ENCODE results near the gene PTPN20.

PTPN20 gene

GRCh38 chr10:47034441-47035051, 123.3 kb downstream of the PTPN20 start:
- DNase-seq (ENCODE audit: low read depth), result peak; percentile 39
- H3K4me3 ChIP-seq (ENCODE audit: low read length), result no peak overlapping the region
- TF ChIP-seq, protein P1, sequence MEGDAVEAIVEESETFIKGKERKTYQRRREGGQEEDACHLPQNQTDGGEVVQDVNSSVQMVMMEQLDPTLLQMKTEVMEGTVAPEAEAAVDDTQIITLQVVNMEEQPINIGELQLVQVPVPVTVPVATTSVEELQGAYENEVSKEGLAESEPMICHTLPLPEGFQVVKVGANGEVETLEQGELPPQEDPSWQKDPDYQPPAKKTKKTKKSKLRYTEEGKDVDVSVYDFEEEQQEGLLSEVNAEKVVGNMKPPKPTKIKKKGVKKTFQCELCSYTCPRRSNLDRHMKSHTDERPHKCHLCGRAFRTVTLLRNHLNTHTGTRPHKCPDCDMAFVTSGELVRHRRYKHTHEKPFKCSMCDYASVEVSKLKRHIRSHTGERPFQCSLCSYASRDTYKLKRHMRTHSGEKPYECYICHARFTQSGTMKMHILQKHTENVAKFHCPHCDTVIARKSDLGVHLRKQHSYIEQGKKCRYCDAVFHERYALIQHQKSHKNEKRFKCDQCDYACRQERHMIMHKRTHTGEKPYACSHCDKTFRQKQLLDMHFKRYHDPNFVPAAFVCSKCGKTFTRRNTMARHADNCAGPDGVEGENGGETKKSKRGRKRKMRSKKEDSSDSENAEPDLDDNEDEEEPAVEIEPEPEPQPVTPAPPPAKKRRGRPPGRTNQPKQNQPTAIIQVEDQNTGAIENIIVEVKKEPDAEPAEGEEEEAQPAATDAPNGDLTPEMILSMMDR (conservative IDR thresholded peaks at IDR 0.05; ENCODE audit: low read length), result no peak

- H3K4me3 ChIP-seq (ENCODE audit: low read length), result no peak overlapping the region
- DNase-seq (ENCODE audit: low read depth), result no peak
- TF ChIP-seq, protein P1 (conservative IDR thresholded peaks at IDR 0.05; ENCODE audit: low read length), result no peak
These were observed 124.1 kb downstream of the PTPN20 start for GRCh38 chr10:47035171-47035818.

- DNase-seq (ENCODE audit: low read depth), result no peak
- H3K4me3 ChIP-seq (ENCODE audit: low read length), result no peak overlapping the region
- TF ChIP-seq, protein P1 (conservative IDR thresholded peaks at IDR 0.05; ENCODE audit: low read length), result no peak
These were observed 124.7 kb downstream of the PTPN20 start for GRCh38 chr10:47035819-47036337.

DNA sequence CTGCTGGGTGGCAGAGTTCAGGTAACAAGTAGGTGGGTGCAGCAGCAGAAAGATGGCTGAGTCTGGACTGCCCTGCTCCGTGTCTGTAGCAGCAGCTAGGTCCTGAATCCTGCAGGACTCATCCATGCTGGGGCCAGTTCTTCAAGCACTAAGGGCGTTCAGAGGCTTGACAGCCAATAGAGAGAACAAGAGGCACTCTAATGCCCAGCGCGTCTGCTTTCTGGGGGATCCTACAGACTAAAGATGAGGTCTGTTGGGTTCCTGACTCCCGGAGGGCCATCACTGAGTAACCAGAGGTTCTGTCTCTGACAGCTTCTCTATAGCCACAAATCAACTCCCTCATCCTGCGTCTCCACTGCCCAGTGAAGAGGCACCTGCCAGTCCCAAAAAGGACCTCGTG, 125.5 kb downstream of the PTPN20 start:
- H3K4me3 ChIP-seq (ENCODE audit: low read length), result no peak overlapping the region
- TF ChIP-seq, protein P1 (conservative IDR thresholded peaks at IDR 0.05; ENCODE audit: low read length), result no peak
- no peak for DNase-seq (ENCODE audit: low read depth)

- no peak overlapping the region for H3K4me3 ChIP-seq (ENCODE audit: low read length)
These were observed 126.6 kb downstream of the PTPN20 start for GRCh38 chr10:47037654-47038425.

DNA sequence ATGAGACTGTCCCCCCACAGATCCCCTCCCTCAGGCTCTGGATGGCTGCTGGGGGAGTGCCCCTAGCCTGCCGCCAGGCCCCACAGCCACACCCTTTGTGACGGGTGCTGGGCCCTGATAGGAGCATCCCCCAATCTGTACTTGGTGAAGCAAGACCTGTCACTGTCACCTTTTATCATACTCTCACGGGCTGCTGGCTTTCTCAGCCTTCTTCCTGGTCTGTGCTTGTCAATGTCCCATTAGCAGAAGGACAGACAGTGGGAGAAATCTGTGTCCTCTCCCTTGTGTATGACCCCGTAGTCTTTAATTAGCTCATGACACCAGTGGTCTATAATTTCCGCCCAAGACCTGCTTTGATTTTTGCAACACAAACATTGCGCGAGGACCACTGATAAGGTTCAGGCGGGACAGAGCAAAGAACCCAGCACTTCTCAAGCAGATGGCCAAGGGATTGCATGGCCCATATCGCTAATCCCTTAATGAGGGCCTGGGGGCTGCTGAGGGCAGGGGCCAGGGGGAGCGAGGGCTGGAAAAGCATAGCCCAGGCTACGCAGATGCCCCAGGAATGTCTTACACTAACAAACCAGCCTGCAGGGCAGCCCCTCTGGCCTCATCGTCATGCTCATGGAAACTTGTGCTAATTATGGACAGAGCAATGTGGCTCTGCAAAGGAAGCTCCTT, 127.8 kb downstream of the PTPN20 start:
- TF ChIP-seq, protein P1 (conservative IDR thresholded peaks at IDR 0.05; ENCODE audit: low read length), result no peak
- no peak overlapping the region for H3K4me3 ChIP-seq (ENCODE audit: low read length)
- no peak for DNase-seq (ENCODE audit: low read depth)

More at GRCh38 chr10:47037654-47038425, 126.6 kb downstream of the PTPN20 start:
- DNase-seq (ENCODE audit: low read depth), result no peak
- TF ChIP-seq, protein P1 (conservative IDR thresholded peaks at IDR 0.05; ENCODE audit: low read length), result no peak
